Mesenchymal stem cell (in vitro differentiated cells and primary cell): ENCODE data around the gene LIMS1. TPM values are rescaled to one million over a fixed set of nuclear protein-coding genes. Genes with fewer than 3 reads are reported as not detected.
A peak's percentile ranks its signal among the peaks of the same experiment; 100 is the strongest.
"Not testable (repeated sequence)": the region's sequence is repeated elsewhere in the genome, so short reads cannot be mapped to it uniquely, and the experiment has no call there.

ENCODE experiments used
- DNase-seq: peaks from one replicate; pipeline ENCODE4 v3.0.0-alpha.2; 2013
- H2AFZ ChIP-seq: one replicate; pipeline ENCODE4 v1.6.1; 2013; ENCODE audit warnings: low read depth, mild to moderate bottlenecking, control low read depth, inconsistent platforms, low read length, moderate library complexity
- H2AK5ac ChIP-seq: 2 replicates; pipeline ENCODE4 v1.6.1; 2013; ENCODE audit warnings: low read length, moderate library complexity, mild to moderate bottlenecking, inconsistent platforms; ENCODE audit not compliant: severe bottlenecking
- H2BK120ac ChIP-seq: one replicate; pipeline ENCODE4 v1.6.1; 2013; ENCODE audit warnings: low read depth, mild to moderate bottlenecking, inconsistent platforms, low read length, moderate library complexity
- H2BK12ac ChIP-seq, 2 experiments: one replicate each; pipeline ENCODE4 v1.6.1; 2013; ENCODE audit warnings: inconsistent platforms in 2 of 2, low read length in 2 of 2, mild to moderate bottlenecking in 2 of 2, moderate library complexity in 2 of 2, control low read depth in 1 of 2
- H2BK15ac ChIP-seq: one replicate; pipeline ENCODE4 v1.6.1; 2013; ENCODE audit warnings: mild to moderate bottlenecking, low read depth, inconsistent platforms; ENCODE audit not compliant: poor library complexity, severe bottlenecking
- H2BK5ac ChIP-seq: 2 replicates; pipeline ENCODE4 v1.6.1; 2013; ENCODE audit warnings: low read depth, mild to moderate bottlenecking, low read length, control low read depth, inconsistent platforms; ENCODE audit not compliant: poor library complexity, severe bottlenecking
- H3K14ac ChIP-seq, 2 experiments: one replicate each; pipeline ENCODE4 v1.6.1; 2013; ENCODE audit warnings: inconsistent platforms in 2 of 2, low read length in 2 of 2, control low read depth in 1 of 2, mild to moderate bottlenecking in 1 of 2, moderate library complexity in 1 of 2
- H3K18ac ChIP-seq, 2 experiments: one replicate each; pipeline ENCODE4 v1.6.1; 2013; ENCODE audit warnings: inconsistent platforms in 2 of 2, low read length in 2 of 2, control low read depth in 1 of 2, low read depth in 1 of 2, mild to moderate bottlenecking in 1 of 2
- H3K23ac ChIP-seq, 2 experiments: one replicate each; pipeline ENCODE4 v1.6.1; 2013; ENCODE audit warnings: inconsistent platforms in 2 of 2, low read length in 2 of 2, mild to moderate bottlenecking in 2 of 2, moderate library complexity in 2 of 2, control low read depth in 1 of 2
- H3K27ac ChIP-seq: 2 replicates; pipeline ENCODE4 v1.5.1; 2013; ENCODE audit warnings: mild to moderate bottlenecking, moderate library complexity, low read length, control low read depth, inconsistent platforms; ENCODE audit not compliant: poor library complexity, severe bottlenecking
- H3K27me3 ChIP-seq, 2 experiments: 2 replicates each; pipeline versions ENCODE4 v1.6.1 to v1.7.0; 2013; ENCODE audit warnings: low read length in 2 of 2, mild to moderate bottlenecking in 2 of 2, moderate library complexity in 2 of 2, control low read depth in 1 of 2, inconsistent platforms in 1 of 2; ENCODE audit not compliant: control insufficient read depth in 1 of 2, insufficient read depth in 1 of 2
- H3K36me3 ChIP-seq, 2 experiments: 2 replicates each; pipeline versions ENCODE4 v1.6.1 to v1.7.0; 2013; ENCODE audit warnings: low read length in 2 of 2, control low read depth in 1 of 2, inconsistent platforms in 1 of 2, low read depth in 1 of 2, mild to moderate bottlenecking in 1 of 2; ENCODE audit not compliant: insufficient read depth in 2 of 2, control insufficient read depth in 1 of 2
- H3K4ac ChIP-seq, 2 experiments: one replicate each; pipeline ENCODE4 v1.6.1; 2013; ENCODE audit warnings: inconsistent platforms in 2 of 2, low read length in 2 of 2, mild to moderate bottlenecking in 2 of 2, moderate library complexity in 2 of 2, control low read depth in 1 of 2, low read depth in 1 of 2
- H3K4me1 ChIP-seq: 2 replicates; pipeline ENCODE4 v1.6.1; 2013; ENCODE audit warnings: low read depth, low read length, control low read depth; ENCODE audit not compliant: control insufficient read depth, insufficient read depth
- H3K4me2 ChIP-seq: 2 replicates; pipeline ENCODE4 v1.6.1; 2013; ENCODE audit warnings: low read length, mild to moderate bottlenecking, inconsistent platforms; ENCODE audit not compliant: poor library complexity, severe bottlenecking
- H3K4me3 ChIP-seq, 2 experiments: 2 replicates each; pipeline versions ENCODE4 v1.5.1 to v1.7.0; 2013; ENCODE audit warnings: low read length in 2 of 2, mild to moderate bottlenecking in 2 of 2, control low read depth in 1 of 2, low read depth in 1 of 2; ENCODE audit not compliant: insufficient read depth in 1 of 2
- H3K79me1 ChIP-seq: replicated peaks from 2 replicates; pipeline ENCODE4 v1.6.1; 2013; ENCODE audit warnings: mild to moderate bottlenecking, control low read depth, low read length, inconsistent platforms; ENCODE audit not compliant: poor library complexity, severe bottlenecking
- H3K9ac ChIP-seq: 2 replicates; pipeline ENCODE4 v1.7.0; 2013; ENCODE audit warnings: mild to moderate bottlenecking, low read length, moderate library complexity
- H3K9me3 ChIP-seq: 2 replicates; pipeline ENCODE4 v1.7.0; 2013; ENCODE audit warnings: mild to moderate bottlenecking, low read length; ENCODE audit not compliant: control insufficient read depth
- H4K8ac ChIP-seq: one replicate; pipeline ENCODE4 v1.6.1; 2013; ENCODE audit warnings: inconsistent platforms, mild to moderate bottlenecking, low read length, moderate library complexity
- H4K91ac ChIP-seq: one replicate; pipeline ENCODE4 v1.6.1; 2013; ENCODE audit warnings: mild to moderate bottlenecking, low read length, inconsistent platforms
- WGBS: methylation state at CpG from one replicate; pipeline ENCODE4 v1.1.7; 2013; ENCODE audit warnings: mixed read lengths; 5-methylcytosine and 5-hydroxymethylcytosine counted together
- small RNA-seq: library from polyadenylated mRNA; stranded (forward); fragments of <200 nt; extraction: miRNeasy Mini kit (QIAGEN cat#:217004); gene quantifications from one replicate; pipeline ENCODE3, GENCODE V24; 2013; ENCODE audit warnings: low read depth

LIMS1 gene

GRCh38 chr2:108726048-108726447, 191.8 kb downstream of the LIMS1 start:
- H3K27ac ChIP-seq, H3K23ac ChIP-seq, H2BK15ac ChIP-seq, H3K4ac ChIP-seq, H3K9me3 ChIP-seq, H2AK5ac ChIP-seq, H2AFZ ChIP-seq, H2BK120ac ChIP-seq, H3K27me3 ChIP-seq, H3K36me3 ChIP-seq, H2BK5ac ChIP-seq, H3K4me3 ChIP-seq, H3K9ac ChIP-seq, H3K14ac ChIP-seq, H3K4me2 ChIP-seq, H3K4me1 ChIP-seq, H4K8ac ChIP-seq, H4K91ac ChIP-seq, H3K79me1 ChIP-seq, H2BK12ac ChIP-seq, DNase-seq, H3K18ac ChIP-seq: not testable (repeated sequence)
- 97% methylated on average over 7 of the region's 9 CpGs for WGBS

- Histone ChIP-seq H3K36me3 (peaks cover 14 to 18% of the 10 kb centered on the region in 2 experiments), H3K27ac (peak overlapping the region; percentile 31)
- H2BK15ac ChIP-seq, H2AFZ ChIP-seq, H3K9me3 ChIP-seq, H4K8ac ChIP-seq, H4K91ac ChIP-seq, H3K4me3 ChIP-seq, H3K9ac ChIP-seq, H3K23ac ChIP-seq, H2AK5ac ChIP-seq, H3K4ac ChIP-seq, H3K79me1 ChIP-seq, H3K18ac ChIP-seq, H2BK12ac ChIP-seq, H3K4me1 ChIP-seq, H2BK5ac ChIP-seq, H2BK120ac ChIP-seq, H3K4me2 ChIP-seq, H3K27me3 ChIP-seq, H3K14ac ChIP-seq: not testable (repeated sequence)
- DNase-seq: peak; percentile 8
- 52% methylated on average over 4 of the region's 6 CpGs for WGBS
Measured at GRCh38 chr2:108734656-108735055, 200.4 kb downstream of the LIMS1 start.

Small RNA genes lying within 50 kb of the gene (small RNA-seq; reads per million reads assigned to genes)
- not detected for gene AC010095.1
